ENCODE data around the gene AMBP. TPM values are rescaled to one million over a fixed set of nuclear protein-coding genes. Genes with fewer than 3 reads are reported as not detected.

The AMBP gene
- polyA plus RNA-seq, 1 of the 3 experiments (the other 2 are of a cell fraction) = 0.16 TPM

DNA sequence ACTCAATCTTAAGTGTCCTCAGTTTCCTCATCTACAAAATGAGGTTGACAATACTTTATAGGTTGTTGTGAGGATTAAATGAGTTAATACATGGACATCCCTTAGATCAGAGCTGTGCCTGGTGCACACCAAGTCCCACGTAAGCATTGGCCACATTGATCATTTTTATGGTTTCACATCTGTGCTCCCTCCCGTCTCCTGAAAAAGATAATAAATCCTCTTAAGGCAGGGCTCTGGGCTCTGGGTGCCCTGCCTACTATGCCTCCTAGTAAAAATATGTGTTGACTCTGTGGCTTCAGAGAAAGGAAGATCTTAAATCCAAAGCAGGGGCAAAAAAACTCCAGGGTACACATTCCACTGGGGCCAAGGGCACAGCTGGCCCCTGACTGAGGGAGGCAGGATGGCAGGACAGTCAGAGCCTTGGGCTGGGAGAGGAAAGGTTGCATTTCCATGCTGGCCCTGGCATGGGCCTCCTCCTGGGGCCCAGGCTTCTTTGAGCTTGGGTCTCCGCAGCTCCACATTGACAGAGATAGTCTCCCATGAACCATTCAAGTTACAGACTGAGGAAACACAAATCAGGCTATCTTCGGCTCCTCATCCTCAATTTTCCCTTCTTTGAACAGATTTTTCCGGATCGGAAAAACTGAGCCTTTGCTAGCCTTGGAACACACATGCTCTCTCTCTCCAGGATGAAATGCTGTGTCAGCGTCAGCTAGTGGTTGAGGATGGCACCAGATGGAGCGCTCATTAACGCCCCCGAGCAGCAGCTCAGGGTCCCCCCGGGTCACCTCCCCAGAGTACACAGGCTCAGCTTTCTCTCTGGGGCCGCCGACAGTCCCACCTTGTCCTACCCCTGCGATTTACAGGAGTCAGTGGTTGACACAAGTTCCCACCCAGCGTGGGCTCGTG, 43.4 kb upstream of the AMBP start:
- H3F3A ChIP-seq (replicated peaks; ENCODE audit: insufficient read depth) = no peaks in the 10 kb centered on the region
- TF ChIP-seq TCF12 (IDR thresholded peaks at IDR 0.05) (no peak), RAD21 (IDR thresholded peaks at IDR 0.05; ENCODE audit: low read length) (no peak), FOSL2 (IDR thresholded peaks at IDR 0.05; ENCODE audit: borderline replicate concordance, low read depth) (no peak), SIN3A (IDR thresholded peaks at IDR 0.05; ENCODE audit: borderline replicate concordance, low read depth, low read length) (no peak), RXRA (IDR thresholded peaks at IDR 0.05; ENCODE audit: borderline replicate concordance, low read depth) (no peak), GABPA (IDR thresholded peaks at IDR 0.05; ENCODE audit: low read depth) (no peak), REST (IDR thresholded peaks at IDR 0.05; ENCODE audit: low read depth, low read length) (no peak)
- ChIA-PET CTCF (interaction anchor here (1.7 to 4.8 kb wide), 5 partner anchors 9 to 170 kb away, joined by 4 to 28 read pairs (median 7); no protein-coding TSS in a partner anchor), POLR2A (no interaction called here)
- no peak overlapping the region for H3K4me2 ChIP-seq
- H2AFZ ChIP-seq (ENCODE audit: low read depth) = no peak overlapping the region
- H3K4me1 ChIP-seq (ENCODE audit: control insufficient read depth in 1 of 2, insufficient read depth in 2 of 2, low read depth in 1 of 2, low read length in 1 of 2) = no peaks in the 10 kb centered on the region; a peak in 1 of 4 replicates
- H3K27me3 ChIP-seq (ENCODE audit: insufficient read depth) = peaks cover 5% of the 10 kb centered on the region; the same call in 1 of the 2 replicates
- no peak overlapping the region for H3K9ac ChIP-seq
- no peaks in the 10 kb centered on the region for H3K9me3 ChIP-seq
- H3K9me2 ChIP-seq = no peaks in the 10 kb centered on the region
- WGBS (ENCODE audit: low lambda C conversion rate) = 76% methylated on average over 12 of the region's 16 CpGs
- H3K27ac ChIP-seq (ENCODE audit: low read depth in 2 of 2, low read length in 1 of 2) = no peak overlapping the region
- H4K20me1 ChIP-seq (ENCODE audit: insufficient read depth) = no peaks in the 10 kb centered on the region
- no peaks in the 10 kb centered on the region for H3K36me3 ChIP-seq (replicated peaks in 1 of 2; ENCODE audit: control insufficient read depth in 1 of 2, insufficient read depth in 2 of 2, low read length in 1 of 2)
- H3K4me3 ChIP-seq (ENCODE audit: low read depth in 2 of 2, low read length in 1 of 2) = no peak overlapping the region
- no peak for DNase-seq
- no peaks in the 10 kb centered on the region for H3K79me2 ChIP-seq (ENCODE audit: insufficient read depth)

DNA sequence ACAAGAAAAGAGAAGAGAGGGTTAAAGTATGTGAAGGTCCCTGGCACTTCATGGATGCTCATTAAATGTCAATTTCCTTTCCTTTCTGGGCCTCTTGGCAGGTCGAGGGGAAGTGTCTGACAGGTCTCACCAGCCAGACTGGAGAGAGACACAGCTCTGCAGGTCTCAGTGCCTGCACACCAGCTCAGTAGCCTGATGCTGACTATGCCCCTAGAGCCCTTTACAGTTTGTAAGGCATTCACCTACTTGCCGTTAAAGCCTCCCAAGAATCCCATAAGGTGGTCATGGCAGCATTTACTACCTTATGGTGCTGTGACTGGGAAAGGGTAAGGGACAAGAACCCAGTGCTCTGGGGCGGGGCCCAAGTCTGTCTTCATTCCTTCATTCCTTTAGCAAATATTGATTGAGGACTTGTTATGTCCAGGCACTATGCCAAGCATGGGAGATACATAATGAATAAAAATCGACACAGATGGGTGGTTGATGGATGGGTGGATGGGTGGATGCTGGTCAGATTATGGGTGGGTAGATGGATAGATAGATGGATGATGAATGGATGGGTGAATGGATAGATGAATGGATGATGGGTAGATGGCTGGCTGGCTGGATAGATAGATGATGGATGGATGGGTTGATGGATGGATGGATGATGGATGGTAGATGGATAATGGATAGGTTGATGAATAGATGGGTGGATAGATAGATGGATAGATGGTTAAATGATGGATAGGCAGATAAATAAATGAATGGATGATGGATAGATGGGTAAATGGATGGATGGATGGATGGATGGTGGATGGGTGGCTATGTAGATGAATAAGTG, 42.3 kb upstream of the AMBP start:
- Histone ChIP-seq H4K20me1 (ENCODE audit: insufficient read depth) (no peaks in the 10 kb centered on the region), H3K4me2 (no peak overlapping the region), H3K9me3 (no peaks in the 10 kb centered on the region), H3K9ac (no peak overlapping the region), H3K4me1 (ENCODE audit: control insufficient read depth in 1 of 2, insufficient read depth in 2 of 2, low read depth in 1 of 2, low read length in 1 of 2) (no peaks in the 10 kb centered on the region; a peak in 1 of 4 replicates), H3K27me3 (ENCODE audit: insufficient read depth) (peaks cover 5% of the 10 kb centered on the region; the same call in 1 of the 2 replicates), H3K4me3 (ENCODE audit: low read depth in 2 of 2, low read length in 1 of 2) (no peak overlapping the region), H2AFZ (ENCODE audit: low read depth) (no peak overlapping the region), H3K27ac (ENCODE audit: low read depth in 2 of 2, low read length in 1 of 2) (no peak overlapping the region), H3K79me2 (ENCODE audit: insufficient read depth) (no peaks in the 10 kb centered on the region), H3K36me3 (replicated peaks in 1 of 2; ENCODE audit: control insufficient read depth in 1 of 2, insufficient read depth in 2 of 2, low read length in 1 of 2) (no peaks in the 10 kb centered on the region), H3K9me2 (no peaks in the 10 kb centered on the region), H3F3A (replicated peaks; ENCODE audit: insufficient read depth) (no peaks in the 10 kb centered on the region)
- CTCF ChIA-PET = interaction anchor here (1.5 to 5.0 kb wide), 5 partner anchors 13 to 171 kb away, joined by 3 to 28 read pairs (median 17); partner anchors contain the start of gene COL27A1
- POLR2A ChIA-PET = no interaction called here
- no peak for DNase-seq
- 21% methylated on average over 3 of the region's 4 CpGs for WGBS (ENCODE audit: low lambda C conversion rate)
- no peak for TF ChIP-seq SMC3 (IDR thresholded peaks at IDR 0.05; ENCODE audit: low read depth, low read length)
- no peak for TF ChIP-seq GATA2 (CRISPR knock-in tag; IDR thresholded peaks at IDR 0.05)
- TF ChIP-seq JUND (IDR thresholded peaks at IDR 0.05) = no peak
- no peak for TF ChIP-seq EZH2phosphoT487 (IDR thresholded peaks at IDR 0.05; ENCODE audit: borderline replicate concordance, low read depth)
